T-cell (primary cell): ENCODE results near the gene ZNF827. TPM values are rescaled to one million over a fixed set of nuclear protein-coding genes. Genes with fewer than 3 reads are reported as not detected.

Source experiments
- ATAC-seq, 4 experiments: fragments of 200-7000 bp in 3 of 4; fragments of 150-1000 bp in 1 of 4; cut with Tn5 transposase; replicated peaks in 1 of 4; 1 replicate in 3 of 4; 2 replicates in 1 of 4; pipeline ENCODE4 v1.10.0; 2021; ENCODE audit warnings: moderate library complexity in 3 of 4, mild to moderate bottlenecking in 2 of 4, moderate number of reproducible peaks in 1 of 4
- CTCF ChIA-PET, 2 donors: fragments of 300-600 bp; sonication (Branson Sonifier 250); formaldehyde crosslinking; loops; one replicate each; lab custom pipeline; 2022; ENCODE audit warnings: antibody characterized with exemption in 2 of 2; lab: Charles Lee
- POLR2A ChIA-PET, 2 donors: fragments of 300-600 bp; sonication (Branson Sonifier 250); formaldehyde crosslinking; loops; one replicate each; lab custom pipeline; 2022; ENCODE audit warnings: antibody characterized with exemption in 2 of 2; lab: Charles Lee
- DNase-seq, 35 experiments: peaks; one replicate each; pipeline versions ENCODE4 v3.0.0 to v3.0.0-alpha.2; 2013 to 2023
- H3K27ac ChIP-seq: one replicate; pipeline ENCODE4 v1.5.1; 2013; ENCODE audit warnings: low read length
- H3K27me3 ChIP-seq, 2 experiments: replicated peaks in 1 of 2; 1 replicate in 1 of 2; 2 replicates in 1 of 2; pipeline versions ENCODE4 v1.6.1 to v1.7.0; 2013; ENCODE audit warnings: low read length in 1 of 2, mixed read lengths in 1 of 2; ENCODE audit not compliant: control insufficient read depth in 2 of 2, insufficient read depth in 2 of 2; ENCODE audit errors: extremely low read depth in 1 of 2
- H3K36me3 ChIP-seq, 2 donors: 1 replicate in 1 of 2; 2 replicates in 1 of 2; pipeline versions ENCODE4 v1.6.1 to v1.7.0; 2013; ENCODE audit warnings: low read length in 1 of 2; ENCODE audit not compliant: control insufficient read depth in 2 of 2, insufficient read depth in 1 of 2; ENCODE audit errors: extremely low read depth in 1 of 2
- H3K4me1 ChIP-seq, 2 experiments: 1 replicate in 1 of 2; 2 replicates in 1 of 2; pipeline versions ENCODE4 v1.6.1 to v1.7.0; 2013; ENCODE audit warnings: low read length in 2 of 2, mixed read lengths in 1 of 2; ENCODE audit not compliant: insufficient read depth in 2 of 2, control insufficient read depth in 1 of 2; ENCODE audit errors: extremely low read depth in 1 of 2
- H3K4me3 ChIP-seq, 2 donors: 1 replicate in 1 of 2; 2 replicates in 1 of 2; pipeline versions ENCODE4 v1.5.1 to v1.7.0; 2013; ENCODE audit warnings: mild to moderate bottlenecking in 2 of 2, low read length in 1 of 2, moderate library complexity in 1 of 2; ENCODE audit not compliant: control insufficient read depth in 1 of 2; ENCODE audit errors: extremely low read depth in 1 of 2
- H3K9me3 ChIP-seq: 2 replicates; pipeline ENCODE4 v1.7.0; 2013
- H3K27ac Mint-ChIP-seq, 2 donors: one replicate each; pipeline ENCODE4 v1.8.0; 2020 to 2021; ENCODE audit warnings: mild to moderate bottlenecking in 2 of 2, mixed read lengths in 2 of 2
- H3K27me3 Mint-ChIP-seq, 2 donors: one replicate each; pipeline ENCODE4 v1.8.0; 2021 to 2022; ENCODE audit warnings: mixed read lengths in 2 of 2
- H3K36me3 Mint-ChIP-seq: one replicate; pipeline ENCODE4 v1.8.0; 2021; ENCODE audit warnings: mixed read lengths
- H3K4me1 Mint-ChIP-seq, 3 donors: one replicate each; pipeline ENCODE4 v1.8.0; 2020 to 2022; ENCODE audit warnings: mixed read lengths in 3 of 3, mild to moderate bottlenecking in 1 of 3
- H3K4me3 Mint-ChIP-seq, 3 donors: one replicate each; pipeline ENCODE4 v1.8.0; 2020 to 2022; ENCODE audit warnings: mild to moderate bottlenecking in 3 of 3, mixed read lengths in 3 of 3, moderate library complexity in 3 of 3
- H3K9me3 Mint-ChIP-seq, 3 donors: one replicate each; pipeline ENCODE4 v1.8.0; 2020 to 2022; ENCODE audit warnings: mixed read lengths in 3 of 3
- WGBS: methylation state at CpG from one replicate; pipeline ENCODE4 v1.1.5; 2013; ENCODE audit warnings: missing lambda C conversion rate; ENCODE audit not compliant: insufficient coverage; 5-methylcytosine and 5-hydroxymethylcytosine counted together
- total RNA-seq, 35 experiments: library from RNA in 6 of 35; stranded (reverse) in 6 of 35; fragments of 120-200 nt in 1 of 35; gene quantifications; one replicate each; pipeline versions ENCODE4 v1.2.1 to v1.2.4 and lab custom pipeline; 2013 to 2026

ZNF827 gene
- total RNA-seq, 5 donors from 2014 or later (not counting 1 experiment from before 2014, with no cell fraction given): 17.3 to 24.8 (median 18.5) TPM

DNA sequence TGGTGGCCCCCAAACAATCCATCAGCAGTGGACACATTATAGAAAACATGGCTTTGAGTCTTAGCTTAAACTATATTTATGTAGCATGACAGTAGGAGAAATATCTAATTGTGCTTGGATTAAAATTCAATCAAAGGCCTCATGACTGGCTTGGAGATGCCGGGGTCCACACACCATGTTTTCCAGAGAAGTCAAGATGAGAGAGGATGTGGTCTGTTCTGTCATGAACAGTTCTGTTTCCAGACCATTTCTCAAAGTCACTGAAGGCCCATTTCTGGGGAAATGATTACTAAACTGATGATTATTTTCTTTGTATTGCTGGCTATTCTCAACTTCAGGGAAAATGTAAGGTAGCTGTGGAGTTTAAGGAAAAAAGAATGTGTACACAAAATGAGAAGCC lies 182.4 kb downstream of the ZNF827 start:
- ChIA-PET CTCF (no interaction called here), POLR2A (no interaction called here)
- Histone ChIP-seq H3K27me3 (peaks cover 0 to 13% of the 10 kb centered on the region in 2 experiments), H3K4me3 (no peak overlapping the region), H3K4me1 (no peaks in the 10 kb centered on the region), H3K9me3 (no peaks in the 10 kb centered on the region), H3K27ac (no peak overlapping the region), H3K36me3 (peaks cover 2 to 12% of the 10 kb centered on the region in 2 donors)
- DNase-seq: no peak
- Mint-ChIP-seq H3K36me3 (peaks cover 21% of the 10 kb centered on the region), H3K9me3 (peaks cover 0 to 2% (median under 1%) of the 10 kb centered on the region in 3 donors), H3K27me3 (peaks cover 3 to 13% of the 10 kb centered on the region in 2 donors), H3K27ac (no peak overlapping the region), H3K4me1 (no peaks in the 10 kb centered on the region), H3K4me3 (no peak overlapping the region)
- ATAC-seq: no peak
- no CpG with 5 or more reads among the region's 1 CpG for WGBS

DNA sequence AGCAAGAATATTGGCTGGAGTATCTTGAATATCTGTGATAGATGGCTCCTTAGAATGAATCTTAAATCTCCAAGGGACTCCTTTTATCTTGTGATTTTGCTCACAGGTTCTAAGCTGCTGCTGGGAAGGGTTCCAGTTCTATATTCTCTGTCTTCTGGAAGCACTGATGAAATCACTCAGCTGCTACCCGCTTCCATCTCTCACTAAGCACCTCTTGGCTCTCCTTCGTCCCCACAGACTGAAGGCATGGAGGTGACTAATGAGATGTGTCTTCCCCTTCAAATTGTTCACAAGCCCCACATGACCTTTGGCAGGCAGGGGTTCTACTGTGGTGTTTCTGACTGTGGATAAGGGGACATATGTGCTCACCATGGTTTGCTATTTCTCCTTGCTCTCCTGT lies 182.8 kb downstream of the ZNF827 start:
- Mint-ChIP-seq H3K4me1 (no peaks in the 10 kb centered on the region), H3K9me3 (peaks cover 0 to 5% (median 5%) of the 10 kb centered on the region in 3 donors), H3K27ac (no peak overlapping the region), H3K36me3 (peaks cover 18% of the 10 kb centered on the region), H3K4me3 (no peak overlapping the region), H3K27me3 (peaks cover 7 to 17% of the 10 kb centered on the region in 2 donors)
- H3K4me1 ChIP-seq: no peaks in the 10 kb centered on the region
- no peaks in the 10 kb centered on the region for H3K9me3 ChIP-seq
- POLR2A ChIA-PET: no interaction called here
- no CpG with 5 or more reads among the region's 2 CpGs for WGBS
- H3K4me3 ChIP-seq: no peak overlapping the region
- H3K27me3 ChIP-seq: peaks cover 0 to 13% of the 10 kb centered on the region in 2 experiments
- H3K27ac ChIP-seq: no peak overlapping the region
- no peak for ATAC-seq
- H3K36me3 ChIP-seq: peaks cover 2 to 8% of the 10 kb centered on the region in 2 donors
- CTCF ChIA-PET: no interaction called here
- no peak for DNase-seq

DNA sequence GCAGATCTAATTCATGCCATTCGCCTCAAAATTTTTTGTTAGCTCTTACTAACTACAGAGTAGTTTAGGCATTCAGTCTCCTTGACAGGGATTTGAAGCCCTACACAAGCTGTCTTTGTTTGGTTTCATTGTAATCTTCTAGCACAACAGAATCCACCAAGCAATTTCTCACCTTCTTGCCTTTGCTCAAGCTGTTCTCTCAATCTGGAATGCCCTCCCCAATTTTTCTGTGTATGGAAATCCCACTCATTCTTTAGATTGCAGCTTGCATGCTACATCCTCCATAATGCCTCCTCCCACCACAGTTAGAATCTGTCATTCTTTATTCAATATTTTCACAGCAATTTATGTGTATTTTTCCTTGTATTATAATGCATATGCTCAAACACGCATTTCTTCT lies 195.0 kb downstream of the ZNF827 start:
- 100% methylated on average over 1 of the region's 2 CpGs for WGBS

DNA sequence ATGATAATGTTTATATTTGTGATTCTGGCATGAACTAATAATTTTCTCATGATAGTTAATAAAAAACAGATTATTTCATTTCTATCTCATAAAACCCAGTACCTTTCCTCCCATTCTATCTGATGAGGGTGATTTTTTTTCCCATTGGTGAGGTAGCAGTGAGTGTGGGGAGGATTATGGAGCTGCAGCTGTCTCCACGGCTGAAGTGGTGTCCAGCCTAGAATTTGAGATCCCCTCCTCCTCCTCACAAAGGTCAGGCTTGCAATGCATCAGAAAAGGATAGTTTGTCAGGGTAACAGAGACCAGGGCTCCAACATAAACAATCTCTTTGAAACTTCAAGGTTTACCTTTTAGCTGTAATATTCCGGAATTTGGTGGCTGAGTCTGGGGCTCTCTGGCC lies 197.8 kb downstream of the ZNF827 start:
- H3K27ac ChIP-seq: no peak overlapping the region
- H3K9me3 Mint-ChIP-seq: peaks cover 0 to 2% (median 0%) of the 10 kb centered on the region in 3 donors
- DNase-seq: no peak
- peaks cover 0 to 10% of the 10 kb centered on the region in 2 experiments for H3K27me3 ChIP-seq
- H3K27me3 Mint-ChIP-seq: peaks cover 5 to 6% of the 10 kb centered on the region in 2 donors
- ChIA-PET CTCF (no interaction called here), POLR2A (no interaction called here)
- no peak overlapping the region for H3K4me3 ChIP-seq
- no peaks in the 10 kb centered on the region for H3K9me3 ChIP-seq
- H3K27ac Mint-ChIP-seq: no peak overlapping the region
- H3K36me3 ChIP-seq: no peaks in the 10 kb centered on the region
- no peaks in the 10 kb centered on the region for H3K4me1 ChIP-seq
- no peaks in the 10 kb centered on the region for H3K36me3 Mint-ChIP-seq
- no peaks in the 10 kb centered on the region for H3K4me1 Mint-ChIP-seq
- no peak overlapping the region for H3K4me3 Mint-ChIP-seq
- no peak for ATAC-seq
- no CpG with 5 or more reads among the region's 2 CpGs for WGBS

More for the DNA sequence above, 195.0 kb downstream of the ZNF827 start:
- Mint-ChIP-seq H3K27ac (no peak overlapping the region), H3K9me3 (peaks cover 0 to 2% (median 0%) of the 10 kb centered on the region in 3 donors), H3K4me3 (no peak overlapping the region), H3K27me3 (peaks cover 8 to 21% of the 10 kb centered on the region in 2 donors), H3K4me1 (no peaks in the 10 kb centered on the region), H3K36me3 (no peaks in the 10 kb centered on the region)
- Histone ChIP-seq H3K4me1 (no peaks in the 10 kb centered on the region), H3K27me3 (peaks cover 0 to 7% of the 10 kb centered on the region in 2 experiments), H3K27ac (no peak overlapping the region), H3K4me3 (no peak overlapping the region), H3K9me3 (no peaks in the 10 kb centered on the region), H3K36me3 (no peaks in the 10 kb centered on the region)
- CTCF ChIA-PET: interaction anchor here in 1 of 2 donors (0.6 to 0.9 kb wide), 2 partner anchors 10 to 171 kb away, joined by 3 to 4 read pairs; no protein-coding TSS in a partner anchor
- ATAC-seq (no peak), DNase-seq (no peak)
- POLR2A ChIA-PET: no interaction called here

DNA sequence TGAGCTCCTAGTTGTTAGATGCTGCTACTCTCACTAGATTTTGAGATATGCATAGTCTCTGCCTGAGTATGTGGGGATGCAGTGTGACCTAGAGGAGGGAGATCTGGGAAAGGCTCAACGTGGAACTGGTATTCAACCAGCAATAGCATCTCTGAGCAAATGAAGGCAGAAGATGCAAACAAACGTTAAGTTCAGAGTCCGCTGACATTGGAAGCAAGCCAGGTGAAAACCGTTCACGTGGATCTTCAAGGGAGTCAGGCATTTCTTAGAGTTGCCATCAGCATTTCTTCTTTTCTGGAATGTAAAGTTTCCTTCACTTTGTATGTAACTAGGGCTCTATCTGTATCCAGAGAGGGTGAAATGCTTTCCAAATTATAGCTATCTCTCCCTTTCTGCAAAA lies 198.8 kb downstream of the ZNF827 start:
- Histone ChIP-seq H3K27me3 (peaks cover 0 to 10% of the 10 kb centered on the region in 2 experiments), H3K36me3 (no peaks in the 10 kb centered on the region), H3K27ac (no peak overlapping the region), H3K9me3 (no peaks in the 10 kb centered on the region), H3K4me3 (no peak overlapping the region), H3K4me1 (no peaks in the 10 kb centered on the region)
- H3K9me3 Mint-ChIP-seq: no peaks in the 10 kb centered on the region
- H3K4me3 Mint-ChIP-seq: no peak overlapping the region
- no peak overlapping the region for H3K27ac Mint-ChIP-seq
- H3K4me1 Mint-ChIP-seq: peaks cover 0 to under 1% (median 0%) of the 10 kb centered on the region in 3 donors
- no peaks in the 10 kb centered on the region for H3K36me3 Mint-ChIP-seq
- H3K27me3 Mint-ChIP-seq: peaks cover 0 to 6% of the 10 kb centered on the region in 2 donors
- POLR2A ChIA-PET: no interaction called here
- ATAC-seq: no peak
- CTCF ChIA-PET: interaction anchor here (0.6 kb wide), 2 partner anchors 130 to 131 kb away, joined by 4 read pairs; no protein-coding TSS in a partner anchor
- no peak for DNase-seq
- WGBS: 80% methylated on average over 3 of the region's 5 CpGs

DNA sequence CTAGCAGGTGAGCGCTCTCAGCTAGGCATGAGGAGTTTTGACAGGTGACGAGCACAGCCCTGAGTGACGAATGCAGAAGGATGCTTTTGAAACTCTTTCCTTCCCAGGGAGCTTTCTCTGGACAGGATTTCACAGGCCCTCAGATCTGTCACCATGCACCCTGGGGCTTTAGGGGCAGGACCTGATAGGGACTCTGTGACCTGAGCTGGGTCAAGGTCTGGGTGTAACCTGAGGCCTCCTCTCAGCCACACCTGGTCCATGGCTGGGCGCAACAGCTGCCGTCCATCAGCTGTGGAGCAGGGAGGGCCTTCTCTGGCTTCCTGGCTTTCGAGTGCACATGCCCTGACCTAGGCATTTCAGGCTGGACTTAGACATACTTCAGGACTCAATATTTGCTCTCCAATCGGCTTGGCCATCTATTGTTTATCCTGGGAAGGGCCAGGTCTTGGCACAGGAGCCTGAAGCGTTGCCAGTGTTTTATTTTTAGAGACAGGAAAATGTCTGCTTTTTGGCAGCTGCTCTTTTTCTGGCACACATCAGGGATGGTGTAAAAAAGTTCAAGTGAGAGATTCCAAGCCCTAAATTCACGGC lies 202.3 kb downstream of the ZNF827 start:
- no peaks in the 10 kb centered on the region for H3K9me3 Mint-ChIP-seq
- H3K36me3 Mint-ChIP-seq: no peaks in the 10 kb centered on the region
- POLR2A ChIA-PET: no interaction called here

More for the DNA sequence above, 202.3 kb downstream of the ZNF827 start:
- Histone ChIP-seq H3K4me1 (peaks cover 3 to 11% of the 10 kb centered on the region in 2 experiments), H3K4me3 (no peak overlapping the region), H3K27ac (no peak overlapping the region), H3K9me3 (no peaks in the 10 kb centered on the region), H3K27me3 (peaks cover 0 to 9% of the 10 kb centered on the region in 2 experiments), H3K36me3 (no peaks in the 10 kb centered on the region)
- H3K27ac Mint-ChIP-seq: no peak overlapping the region
- CTCF ChIA-PET: no interaction called here
- no peak overlapping the region for H3K4me3 Mint-ChIP-seq
- ATAC-seq (no peak), DNase-seq (no peak)
- WGBS: 91% methylated on average over 6 of the region's 9 CpGs
- peaks cover 4 to 18% (median 14%) of the 10 kb centered on the region in 3 donors for H3K4me1 Mint-ChIP-seq
- no peaks in the 10 kb centered on the region for H3K27me3 Mint-ChIP-seq
